H1 (cell line): Measurements from ENCODE around the gene CLEC3A. TPM values are rescaled to one million over a fixed set of nuclear protein-coding genes. Genes with fewer than 3 reads are reported as not detected.
"Not testable (repeated sequence)": the region's sequence is repeated elsewhere in the genome, so short reads cannot be mapped to it uniquely, and the experiment has no call there.

Experiments
- CTCF ChIA-PET: fragments of 300-600 bp; sonication (Branson Sonifier 250); formaldehyde crosslinking; loops from one replicate; lab custom pipeline; 2021; ENCODE audit not compliant: partially characterized antibody; lab: Charles Lee
- POLR2A ChIA-PET: fragments of 300-600 bp; sonication (Branson Sonifier 250); formaldehyde crosslinking; loops from one replicate; lab custom pipeline; 2021; ENCODE audit warnings: inconsistent platforms; ENCODE audit not compliant: partially characterized antibody; lab: Charles Lee
- DNase-seq, 2 experiments: peaks; one replicate each; pipeline versions ENCODE4 v3.0.0 to v3.0.0-alpha.2; 2010 to 2022; ENCODE audit warnings: low spot score in 2 of 2, low read depth in 1 of 2, mixed read lengths in 1 of 2
- FAIRE-seq: peaks from 2 replicates; lab custom pipeline; 2011; peaks lifted over from hg19 to GRCh38; lab: Jason Lieb, UNC
- H2AFZ ChIP-seq: 2 replicates; pipeline ENCODE4 v1.8.1; 2012; ENCODE audit warnings: low read length, inconsistent platforms
- H2AK5ac ChIP-seq: 2 replicates; pipeline ENCODE4 v1.6.1; 2013; ENCODE audit warnings: low read depth, low read length
- H2BK120ac ChIP-seq: replicated peaks from 2 replicates; pipeline ENCODE3; 2013; ENCODE audit warnings: low read depth, low read length, inconsistent platforms
- H2BK12ac ChIP-seq: 2 replicates; pipeline ENCODE4 v1.6.1; 2013; ENCODE audit warnings: low read depth, low read length
- H2BK15ac ChIP-seq: 2 replicates; pipeline ENCODE4 v1.6.1; 2013; ENCODE audit warnings: low read length
- H2BK20ac ChIP-seq: 2 replicates; pipeline ENCODE4 v1.6.1; 2013; ENCODE audit warnings: low read length
- H2BK5ac ChIP-seq: 2 replicates; pipeline ENCODE4 v1.6.1; 2013; ENCODE audit warnings: low read depth, low read length
- H3K14ac ChIP-seq: 2 replicates; pipeline ENCODE4 v1.6.1; 2013; ENCODE audit warnings: inconsistent platforms; ENCODE audit not compliant: insufficient read length
- H3K18ac ChIP-seq: 2 replicates; pipeline ENCODE4 v1.6.1; 2013; ENCODE audit warnings: low read length; ENCODE audit errors: extremely low read depth
- H3K23ac ChIP-seq: 2 replicates; pipeline ENCODE4 v1.6.1; 2013; ENCODE audit warnings: inconsistent platforms; ENCODE audit not compliant: insufficient read length
- H3K23me2 ChIP-seq: 2 replicates; pipeline ENCODE4 v1.6.1; 2013; ENCODE audit warnings: low read depth, low read length
- H3K27ac ChIP-seq: 2 replicates; pipeline ENCODE4 v1.6.1; 2011; ENCODE audit warnings: low read depth, low read length, inconsistent platforms
- H3K27me3 ChIP-seq, 4 experiments: replicated peaks in 1 of 4; 1 replicate in 1 of 4; 2 replicates in 3 of 4; pipeline versions ENCODE4 v1.6.1 to v1.8.1; 2011 to 2013; ENCODE audit warnings: low read length in 3 of 4, mild to moderate bottlenecking in 3 of 4, inconsistent platforms in 2 of 4, mixed read lengths in 2 of 4, moderate library complexity in 1 of 4; ENCODE audit not compliant: control insufficient read depth in 3 of 4, insufficient read depth in 3 of 4; ENCODE audit errors: extremely low read depth in 1 of 4
- H3K36me3 ChIP-seq, 4 experiments: 2 replicates each; pipeline versions ENCODE4 v1.6.1 to v1.8.1; 2011 to 2013; ENCODE audit warnings: mild to moderate bottlenecking in 4 of 4, low read length in 3 of 4, moderate library complexity in 2 of 4, control low read depth in 1 of 4, inconsistent platforms in 1 of 4; ENCODE audit not compliant: insufficient read depth in 4 of 4, control insufficient read depth in 2 of 4
- H3K4ac ChIP-seq: replicated peaks from 2 replicates; pipeline ENCODE3; 2013; ENCODE audit warnings: low read length, low read depth, mixed read lengths, inconsistent platforms; ENCODE audit not compliant: insufficient read length
- H3K4me1 ChIP-seq, 4 experiments: replicated peaks in 1 of 4; 1 replicate in 1 of 4; 2 replicates in 3 of 4; pipeline versions ENCODE4 v1.6.1 to v1.8.1; 2011 to 2013; ENCODE audit warnings: low read length in 3 of 4, inconsistent platforms in 2 of 4, mixed read lengths in 1 of 4; ENCODE audit not compliant: insufficient read depth in 4 of 4, control insufficient read depth in 3 of 4
- H3K4me2 ChIP-seq, 2 experiments: 2 replicates each; pipeline versions ENCODE4 v1.6.1 to v1.8.1; 2011 to 2013; ENCODE audit warnings: low read depth in 2 of 2, low read length in 2 of 2, control low read depth in 1 of 2, inconsistent platforms in 1 of 2, mild to moderate bottlenecking in 1 of 2; ENCODE audit not compliant: insufficient read depth in 1 of 2
- H3K4me3 ChIP-seq, 4 experiments: fragments of 200-600, 300-600 bp in 1 of 4; sonication (generic), shearing (Covaris generic), sonication (Bioruptor Twin) in 1 of 4; 2 replicates each; pipeline versions ENCODE4 v1.5.1 to v1.8.1; 2011 to 2016; ENCODE audit warnings: low read length in 4 of 4, low read depth in 3 of 4, control low read depth in 2 of 4, inconsistent platforms in 2 of 4, mild to moderate bottlenecking in 2 of 4, mixed read lengths in 1 of 4, moderate library complexity in 1 of 4; ENCODE audit not compliant: insufficient read depth in 2 of 4; ENCODE audit errors: extremely low read depth in 1 of 4
- H3K56ac ChIP-seq: replicated peaks from 2 replicates; pipeline ENCODE3; 2013; ENCODE audit warnings: low read depth, mild to moderate bottlenecking, mixed read lengths, low read length, inconsistent platforms; ENCODE audit not compliant: insufficient read length
- H3K79me1 ChIP-seq: 2 replicates; pipeline ENCODE4 v1.6.1; 2013; ENCODE audit warnings: low read depth, low read length, control low read depth
- H3K79me2 ChIP-seq, 2 experiments: 2 replicates each; pipeline versions ENCODE4 v1.6.1 to v1.8.1; 2012 to 2013; ENCODE audit warnings: low read length in 2 of 2, mild to moderate bottlenecking in 2 of 2, inconsistent platforms in 1 of 2; ENCODE audit not compliant: insufficient read depth in 2 of 2, control insufficient read depth in 1 of 2
- H3K9ac ChIP-seq, 4 experiments: replicated peaks in 1 of 4; 1 replicate in 1 of 4; 2 replicates in 3 of 4; pipeline versions ENCODE4 v1.6.1 to v1.8.1; 2011 to 2013; ENCODE audit warnings: low read depth in 3 of 4, low read length in 3 of 4, control low read depth in 2 of 4, mild to moderate bottlenecking in 2 of 4, moderate library complexity in 2 of 4, inconsistent platforms in 1 of 4; ENCODE audit errors: extremely low read depth in 1 of 4
- H3K9me3 ChIP-seq, 2 experiments: 2 replicates each; pipeline versions ENCODE4 v1.6.1 to v1.8.1; 2012 to 2013; ENCODE audit warnings: mild to moderate bottlenecking in 2 of 2, moderate library complexity in 2 of 2, control low read depth in 1 of 2, inconsistent platforms in 1 of 2, low read depth in 1 of 2, low read length in 1 of 2, mixed read lengths in 1 of 2; ENCODE audit not compliant: insufficient read depth in 2 of 2
- H4K20me1 ChIP-seq, 2 experiments: replicated peaks in 1 of 2; 2 replicates each; pipeline versions ENCODE3 to v1.8.1; 2011 to 2013; ENCODE audit warnings: inconsistent platforms in 2 of 2, low read length in 2 of 2, mild to moderate bottlenecking in 1 of 2; ENCODE audit not compliant: insufficient read depth in 2 of 2, control insufficient read depth in 1 of 2
- H4K5ac ChIP-seq: 2 replicates; pipeline ENCODE4 v1.6.1; 2013; ENCODE audit warnings: low read length, low read depth, mixed read lengths, inconsistent platforms; ENCODE audit not compliant: insufficient read length
- H4K8ac ChIP-seq: 2 replicates; pipeline ENCODE4 v1.8.0; 2013; ENCODE audit warnings: mild to moderate bottlenecking, moderate library complexity, low read length, inconsistent platforms; ENCODE audit not compliant: insufficient read depth; ENCODE audit errors: extremely low read depth
- H4K91ac ChIP-seq: replicated peaks from 2 replicates; pipeline ENCODE3; 2013; ENCODE audit warnings: low read length, mixed read lengths, inconsistent platforms; ENCODE audit not compliant: insufficient read length
- GABPA ChIP-seq: IDR thresholded peaks from 2 replicates; pipeline ENCODE4 v1.6.1; 2011; ENCODE audit warnings: mild to moderate bottlenecking, low read length, moderate library complexity, borderline replicate concordance; ENCODE audit not compliant: insufficient read depth
- WGBS, 2 experiments: shearing (Covaris generic) in 1 of 2; methylation state at CpG; one replicate each; pipeline versions ENCODE4 v1.1.6 to v1.1.7; 2013 to 2015; ENCODE audit warnings: low lambda C conversion rate in 2 of 2, mixed read lengths in 2 of 2, inconsistent platforms in 1 of 2, low coverage in 1 of 2, missing lambda C conversion rate in 1 of 2; ENCODE audit not compliant: insufficient replicate concordance in 2 of 2, insufficient coverage in 1 of 2, insufficient read length in 1 of 2; ENCODE audit errors: extremely low coverage in 1 of 2, missing lambda C conversion rate in 1 of 2; 5-methylcytosine and 5-hydroxymethylcytosine counted together
- polyA plus RNA-seq, 7 experiments: library from polyadenylated mRNA; depleted of rRNA in 3 of 7; stranded (reverse) in 5 of 7; unstranded in 2 of 7; fragments of >200 nt in 5 of 7; fragments of 200-250 nt in 2 of 7; gene quantifications; 1 replicate in 5 of 7; 2 replicates in 1 of 7; 4 replicates in 1 of 7; pipeline versions ENCODE4 v1.2.1 to v1.2.3, GENCODE V29; 2011 to 2013; ENCODE audit warnings: missing spikeins in 2 of 7, mixed read lengths in 2 of 7
- total RNA-seq: library from RNA; stranded (reverse); fragmentation: NEBNext Ultra II Directional; extraction: Animal tissue kit (Norgen Biotek cat#: 25700); gene quantifications from 2 replicates; pipeline ENCODE4 v1.2.1, GENCODE V29; 2021

CLEC3A gene
- total and polyA plus RNA-seq, 2 of the 8 experiments (the other 6 are each of a cell fraction or from before 2014, with no cell fraction given) = not detected

DNA sequence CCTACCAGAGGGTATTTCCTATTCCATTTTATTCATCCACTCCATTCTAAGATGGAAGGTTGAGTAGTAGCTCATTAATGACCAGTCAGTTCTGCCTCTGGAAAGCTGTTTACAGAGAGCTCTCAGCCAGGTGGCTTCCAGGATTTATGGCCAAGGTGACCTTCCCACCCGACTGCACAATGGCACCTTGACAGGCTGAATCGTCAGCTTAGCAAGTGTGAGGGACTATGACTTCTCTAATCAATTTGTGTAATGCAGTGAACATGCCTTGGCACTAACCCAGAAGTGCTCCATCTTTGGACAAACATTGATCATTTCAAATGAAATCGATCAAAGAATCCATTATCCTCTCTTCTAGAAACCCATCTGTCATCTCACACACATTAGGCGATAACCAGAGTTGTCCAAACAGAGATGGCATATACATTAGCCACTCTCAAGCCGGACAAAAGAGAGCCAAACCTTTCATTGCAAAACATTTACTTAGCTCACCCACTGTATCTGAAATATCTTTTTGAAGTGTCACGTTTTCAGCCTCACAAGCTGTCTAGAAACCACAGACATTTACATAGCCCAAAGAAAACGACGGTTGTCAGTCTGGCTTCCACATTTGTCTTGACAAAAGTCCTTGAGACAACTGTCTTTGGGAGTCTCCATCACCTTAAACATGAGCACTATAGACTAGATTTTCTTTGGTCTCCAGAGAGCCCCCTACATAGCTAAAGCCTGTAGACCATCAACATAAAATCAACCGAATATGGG, 35.6 kb downstream of the CLEC3A start (continued):
- no peak for TF ChIP-seq GABPA

- H3K4ac ChIP-seq, POLR2A ChIA-PET, H2BK12ac ChIP-seq, H3K79me2 ChIP-seq, H2BK15ac ChIP-seq, H3K23me2 ChIP-seq, H3K4me2 ChIP-seq, H3K27ac ChIP-seq, H2BK5ac ChIP-seq, H4K91ac ChIP-seq, H3K27me3 ChIP-seq, H3K18ac ChIP-seq, H3K9ac ChIP-seq, H4K8ac ChIP-seq, H3K79me1 ChIP-seq, H3K4me1 ChIP-seq, H3K36me3 ChIP-seq, DNase-seq, H4K5ac ChIP-seq, FAIRE-seq, H4K20me1 ChIP-seq, H2BK120ac ChIP-seq, H3K9me3 ChIP-seq, H3K23ac ChIP-seq, H2BK20ac ChIP-seq, H3K4me3 ChIP-seq, H2AK5ac ChIP-seq, H3K14ac ChIP-seq, H2AFZ ChIP-seq, H3K56ac ChIP-seq: not testable (repeated sequence)
- 84% methylated on average over 25 of the region's 25 CpGs; no CpG with 5 or more reads in 1 of the 2 experiments for WGBS, 2 experiments
- CTCF ChIA-PET = interaction anchor here (0.8 to 3.1 kb wide), 12 partner anchors 8 to 830 kb away, joined by 3 to 20 read pairs (median 3); partner anchors contain the start of gene WWOX
Measured at GRCh38 chr16:78059806-78060205, 37.5 kb downstream of the CLEC3A start.
